CD4-positive, alpha-beta T cell treated with Interleukin-15 for 4 hours (primary cell): ENCODE measurements around the gene LYPD5.
A peak's percentile ranks its signal among the peaks of the same experiment; 100 is the strongest.
"Not testable (repeated sequence)": the region's sequence is repeated elsewhere in the genome, so short reads cannot be mapped to it uniquely, and the experiment has no call there.

ENCODE experiments used
- DNase-seq: peaks from one replicate; pipeline ENCODE4 v3.0.0-alpha.2; 2020; ENCODE audit warnings: low spot score

Gene LYPD5

DNA sequence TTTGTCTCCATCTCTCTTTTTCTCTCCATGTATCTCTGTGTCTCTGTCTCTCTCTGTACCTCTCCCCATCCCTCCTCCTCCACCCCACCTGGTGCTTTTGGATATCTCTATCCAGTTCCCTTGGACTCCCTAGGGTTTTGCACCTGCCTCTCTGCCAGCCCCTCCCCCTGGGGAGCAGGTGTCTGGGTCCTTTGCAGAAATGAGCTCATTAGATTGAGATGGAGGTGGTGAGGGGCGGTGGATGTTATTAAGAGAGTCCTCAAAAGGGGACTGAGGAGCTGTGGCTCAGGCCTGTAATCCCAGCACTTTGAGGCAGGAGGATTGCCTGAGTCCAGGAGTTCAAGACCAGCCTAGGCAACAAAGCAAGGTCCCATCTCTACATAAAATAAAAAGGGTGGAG, 23.6 kb downstream of the LYPD5 start:
- DNase-seq = no peak

DNA sequence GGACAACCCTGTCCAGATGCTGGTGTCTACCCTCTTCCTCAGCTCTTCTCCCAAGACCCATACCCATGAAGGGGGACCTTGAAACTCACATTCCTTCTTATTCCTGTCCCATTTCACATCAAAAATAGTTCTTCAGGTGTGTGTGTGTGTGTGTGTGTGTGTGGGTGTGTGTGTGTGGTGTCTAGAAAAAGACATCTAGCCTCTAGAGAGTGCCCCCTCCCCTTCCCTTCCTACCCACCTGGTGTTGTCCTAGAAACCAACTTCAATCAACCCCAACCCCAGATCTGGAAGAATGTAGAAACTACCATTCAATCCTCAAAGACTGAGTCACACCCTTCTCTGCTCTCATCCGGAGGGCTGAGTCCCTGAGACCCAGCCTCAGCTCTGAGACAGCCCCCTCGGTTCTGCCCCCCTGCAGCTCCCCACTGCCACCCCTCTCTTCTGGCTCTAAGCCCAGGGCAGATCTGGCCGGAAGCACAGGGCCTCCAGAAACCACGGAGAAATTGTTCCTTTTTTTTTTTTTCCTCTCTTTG, 25.0 kb downstream of the LYPD5 start:
- DNase-seq = peak; percentile 73

DNA sequence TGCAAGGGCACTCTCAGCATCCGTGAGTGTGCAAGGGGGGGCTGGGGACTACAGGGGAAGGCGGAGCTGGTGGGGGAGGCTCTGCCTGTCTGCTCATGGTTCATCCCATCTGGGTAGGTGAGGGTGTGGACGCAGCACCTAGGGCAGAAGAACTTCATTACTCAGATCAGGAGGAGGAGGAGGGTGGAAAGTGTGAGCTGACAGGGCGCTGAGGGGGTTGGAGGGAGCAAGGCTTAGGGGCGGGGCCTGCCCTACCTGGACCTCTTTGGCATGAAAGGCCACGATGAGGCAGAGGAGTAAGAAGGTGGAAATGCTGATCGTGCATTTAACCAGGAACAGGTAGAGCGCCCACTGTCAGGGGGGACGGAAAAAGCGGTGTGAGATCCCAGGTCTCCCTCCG, 26.0 kb downstream of the LYPD5 start:
- DNase-seq = no peak

DNA sequence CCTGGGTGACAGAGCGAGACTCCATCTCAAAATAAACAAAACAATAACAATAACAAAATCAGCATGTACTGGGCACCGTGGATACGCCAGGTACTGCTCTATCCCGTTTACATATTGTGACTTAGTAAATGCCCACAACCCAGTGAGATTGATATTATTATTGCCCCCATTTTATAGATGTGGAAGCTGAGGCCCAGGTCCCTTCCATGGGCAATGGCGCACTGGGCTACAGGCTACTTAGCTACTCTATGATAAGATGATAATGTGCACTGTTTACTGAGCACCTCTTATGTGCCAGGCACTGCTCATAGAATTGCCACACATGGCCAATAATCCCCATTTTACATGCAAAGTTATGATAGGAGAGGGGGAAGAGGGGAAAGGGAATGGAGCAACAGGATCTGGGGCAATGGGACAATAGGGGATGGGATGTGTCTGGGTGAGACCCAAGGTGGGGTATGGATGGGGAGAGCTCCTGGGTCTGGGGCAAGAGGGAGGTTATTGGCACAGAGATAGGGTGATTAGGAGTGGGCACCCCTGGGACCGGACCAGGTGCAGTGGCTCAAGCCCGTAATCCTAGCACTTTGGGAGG, 26.9 kb downstream of the LYPD5 start:
- DNase-seq = no peak

DNA sequence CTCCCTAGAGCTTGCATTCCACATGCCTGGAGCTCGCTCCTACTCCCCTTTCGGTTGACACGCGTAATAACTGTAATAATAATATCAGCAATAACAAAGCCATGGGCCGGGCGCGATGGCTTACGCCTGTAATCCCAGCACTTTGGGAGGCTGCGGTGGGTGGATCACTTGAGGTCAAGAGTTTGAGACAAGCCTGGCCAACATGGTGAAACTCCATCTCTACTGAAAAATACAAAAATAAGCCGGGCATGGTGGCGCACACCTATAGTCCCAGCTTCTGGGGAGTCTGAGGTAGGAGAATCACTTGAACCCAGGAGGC, 27.3 kb downstream of the LYPD5 start:
- not testable (repeated sequence) for DNase-seq

DNA sequence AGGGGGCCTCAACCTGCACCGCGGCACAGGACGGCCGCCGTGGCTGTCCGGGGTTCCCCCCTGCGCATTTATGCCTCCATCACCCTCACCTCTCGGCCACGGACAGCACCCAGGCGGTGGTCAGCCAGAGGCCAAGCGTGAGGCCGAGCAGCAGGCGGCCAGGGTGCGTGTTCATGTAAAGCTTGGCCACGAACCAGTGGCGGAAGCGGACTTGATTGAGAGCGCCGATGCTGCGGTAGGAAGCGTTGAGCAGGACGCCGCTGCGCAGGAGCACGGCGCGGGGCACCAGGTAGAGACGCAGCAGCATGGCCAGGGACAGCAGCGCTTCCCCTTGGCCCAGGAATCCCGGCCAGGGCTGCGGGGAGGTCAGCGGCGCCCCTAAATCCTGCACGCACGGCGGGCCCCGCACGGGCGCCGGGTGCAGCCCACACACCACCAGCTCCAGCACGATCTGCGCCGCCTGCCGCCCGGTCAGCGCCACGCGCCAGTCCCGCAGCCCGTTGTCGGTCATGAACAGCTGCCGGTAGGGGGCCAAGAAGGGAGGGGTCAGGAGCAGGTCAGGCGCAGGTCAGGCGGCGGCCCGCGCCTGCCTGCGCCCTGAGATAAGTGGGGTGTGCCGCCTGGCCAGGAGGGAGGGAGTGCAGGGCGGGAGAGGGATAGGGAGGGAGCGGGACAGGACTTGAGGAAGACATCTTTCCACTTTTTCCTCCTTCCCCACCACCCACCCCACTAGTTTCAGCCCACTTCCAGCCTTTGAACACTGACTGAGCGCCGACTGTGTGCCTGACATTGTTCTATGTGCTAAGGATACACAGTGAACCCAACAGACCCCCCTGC, 27.9 kb downstream of the LYPD5 start:
- DNase-seq = no peak

DNA sequence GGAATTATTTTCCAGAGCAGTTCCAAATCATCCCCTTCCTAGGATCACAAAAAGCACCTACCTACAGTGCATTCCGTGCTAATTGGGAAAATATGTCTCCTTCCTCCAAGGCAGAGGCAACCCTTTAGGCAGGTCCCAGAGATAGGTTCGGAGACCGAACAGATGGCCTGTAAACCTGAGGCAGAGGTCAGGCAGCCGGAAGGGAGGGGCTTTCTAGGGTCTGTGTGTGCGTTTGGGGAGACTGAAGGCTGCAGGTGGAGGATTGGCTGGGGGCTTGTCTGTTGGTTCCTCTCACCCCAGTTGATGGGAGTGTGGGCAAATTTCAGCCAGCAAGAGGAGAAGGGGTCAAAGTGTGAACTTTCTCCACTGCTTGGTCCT, 28.5 kb downstream of the LYPD5 start:
- DNase-seq = no peak

DNA sequence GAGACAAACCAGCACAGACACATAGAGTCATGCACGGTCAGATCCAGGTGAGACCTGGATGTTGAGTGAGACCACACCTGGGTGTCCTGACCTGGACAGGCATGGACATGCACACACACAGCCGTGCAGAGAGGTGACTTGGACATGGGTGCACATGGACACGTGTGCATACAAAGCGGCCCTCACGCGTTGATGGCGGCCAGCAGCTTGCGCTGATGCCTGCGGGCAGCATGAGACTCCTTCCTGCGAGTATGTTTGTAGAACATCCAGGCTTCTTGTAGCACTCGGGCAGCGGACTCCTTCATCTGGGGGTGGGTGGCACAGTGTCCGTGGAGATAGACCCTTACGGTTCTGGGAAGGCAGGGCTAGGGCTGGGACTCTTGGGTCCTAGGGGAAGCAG, 33.0 kb downstream of the LYPD5 start:
- DNase-seq = no peak

DNA sequence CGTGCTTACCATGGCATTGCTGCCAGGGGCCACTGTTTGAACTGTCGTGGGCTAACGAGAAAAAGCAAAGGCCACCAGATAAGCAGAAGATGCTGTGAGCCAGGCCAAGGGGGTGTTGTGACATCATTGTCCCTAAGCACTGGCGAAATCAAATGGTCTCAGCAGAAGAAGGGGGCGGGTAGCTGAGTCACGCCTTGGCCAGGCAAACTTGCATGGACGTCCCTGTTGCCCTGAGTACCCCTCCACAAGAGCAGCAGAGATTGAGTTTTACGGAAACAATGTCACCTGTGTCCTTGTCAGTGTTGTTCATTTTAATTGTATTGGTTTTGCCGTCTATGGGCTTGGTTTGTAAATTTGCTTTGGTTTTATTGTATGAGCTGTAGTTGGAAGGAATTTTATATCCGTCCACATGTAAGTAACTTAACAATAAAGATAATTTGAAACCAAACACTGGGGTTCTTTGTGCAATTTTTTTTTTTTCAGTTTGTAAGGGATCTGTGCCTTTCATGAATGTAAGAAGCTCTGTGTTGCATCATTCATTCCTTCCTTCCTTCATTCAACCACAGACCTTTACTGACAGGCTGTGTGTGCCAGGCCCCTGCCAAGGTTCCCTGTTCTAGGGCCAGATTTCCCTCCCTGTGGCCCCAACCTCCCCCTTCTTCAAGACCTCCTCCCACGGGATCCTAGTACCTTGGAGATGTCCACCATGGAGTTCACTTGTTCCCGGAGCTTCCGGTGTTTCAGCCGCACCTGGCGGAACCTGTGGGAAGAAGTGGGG, 33.8 kb downstream of the LYPD5 start:
- DNase-seq = no peak

DNA sequence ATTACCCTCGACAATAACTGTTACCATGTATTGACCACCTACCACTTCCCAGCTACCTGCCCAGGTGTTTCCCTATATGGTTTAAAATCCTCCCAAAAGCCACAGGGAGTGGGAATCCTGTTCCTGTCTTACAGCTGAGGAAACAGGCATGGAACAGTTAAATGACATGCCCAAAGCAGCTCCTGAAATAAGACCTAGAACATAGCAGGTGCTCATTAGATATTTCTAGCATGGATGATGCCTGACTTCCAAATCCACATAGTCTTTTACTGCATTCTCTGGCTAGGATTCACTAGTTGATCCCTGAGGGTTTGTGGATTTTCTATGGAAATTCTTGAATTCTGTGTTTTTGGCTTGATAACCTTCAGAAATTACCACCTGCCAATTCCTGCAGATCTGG, 34.4 kb downstream of the LYPD5 start:
- DNase-seq = no peak

DNA sequence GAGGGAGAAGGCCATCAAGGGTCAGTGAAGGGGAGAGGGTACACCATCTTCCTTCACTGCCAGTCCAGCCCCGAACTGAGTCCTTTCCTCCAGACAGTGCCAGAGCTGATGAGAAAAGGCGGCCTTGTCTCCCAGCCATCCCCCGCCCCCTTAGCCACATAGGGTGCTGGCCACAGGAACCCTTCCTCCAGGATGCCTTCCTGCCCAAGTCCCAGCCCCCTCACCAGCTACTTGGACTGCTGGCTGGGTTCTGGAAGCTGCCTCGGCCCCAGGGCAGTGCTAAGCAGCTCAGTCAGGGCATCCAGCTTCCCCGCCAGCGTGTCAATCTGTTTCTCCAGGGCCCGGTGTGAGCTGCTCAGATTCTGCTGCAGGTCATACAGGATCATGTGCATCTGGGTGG, 34.9 kb downstream of the LYPD5 start:
- no peak for DNase-seq

DNA sequence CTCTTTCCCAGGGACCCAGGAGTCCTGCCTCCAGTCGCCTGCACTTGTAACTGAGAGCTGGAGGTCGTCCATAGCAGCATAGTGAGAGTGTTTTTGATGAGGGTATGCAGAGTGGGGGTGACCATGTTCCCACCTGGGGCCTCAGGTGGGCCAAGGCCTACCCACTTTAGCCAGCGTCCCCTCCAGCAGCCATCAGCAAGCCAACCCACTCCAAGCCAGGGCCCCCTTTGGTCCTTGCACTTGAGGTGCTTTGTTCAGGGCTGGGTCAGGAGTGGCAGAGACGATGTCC, 35.5 kb downstream of the LYPD5 start:
- no peak for DNase-seq

DNA sequence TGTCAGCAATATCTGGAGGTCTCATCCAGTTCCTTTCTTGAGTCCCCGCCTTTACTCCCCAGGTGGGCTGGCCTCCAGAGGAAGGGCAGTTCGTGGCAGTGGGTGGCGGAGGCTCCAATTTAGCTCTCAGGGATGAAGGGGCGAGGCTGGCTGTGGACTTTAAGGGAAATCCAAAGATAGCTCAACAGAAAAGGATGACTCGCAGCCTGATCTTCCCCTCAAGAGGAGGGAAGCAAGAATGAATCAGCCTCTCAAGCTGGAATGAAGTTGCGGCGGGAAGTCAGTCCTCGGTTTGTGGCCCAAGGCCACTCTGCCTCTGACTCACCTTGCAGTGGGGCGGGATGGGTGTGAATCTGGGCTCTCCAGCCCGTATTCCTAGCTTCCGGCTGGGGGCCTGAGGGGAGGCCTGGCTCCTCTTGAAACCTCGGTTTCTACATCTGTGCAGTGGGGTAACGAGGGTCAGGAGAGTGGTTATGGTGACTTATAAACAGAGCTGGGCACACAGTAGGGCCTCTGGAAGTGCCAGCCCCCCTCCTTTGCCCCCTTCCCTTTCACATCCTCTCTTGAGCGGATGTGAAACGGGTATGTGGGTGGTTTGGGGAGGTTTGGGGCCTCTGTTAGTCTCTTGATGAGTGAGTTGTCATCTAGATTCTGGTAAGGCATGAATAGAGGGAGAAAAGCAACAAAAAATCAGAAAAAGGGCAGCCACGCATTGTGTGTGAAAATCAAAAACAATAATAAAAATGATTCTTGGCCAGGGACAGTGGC, 37.0 kb downstream of the LYPD5 start:
- DNase-seq = peak; percentile 77

DNA sequence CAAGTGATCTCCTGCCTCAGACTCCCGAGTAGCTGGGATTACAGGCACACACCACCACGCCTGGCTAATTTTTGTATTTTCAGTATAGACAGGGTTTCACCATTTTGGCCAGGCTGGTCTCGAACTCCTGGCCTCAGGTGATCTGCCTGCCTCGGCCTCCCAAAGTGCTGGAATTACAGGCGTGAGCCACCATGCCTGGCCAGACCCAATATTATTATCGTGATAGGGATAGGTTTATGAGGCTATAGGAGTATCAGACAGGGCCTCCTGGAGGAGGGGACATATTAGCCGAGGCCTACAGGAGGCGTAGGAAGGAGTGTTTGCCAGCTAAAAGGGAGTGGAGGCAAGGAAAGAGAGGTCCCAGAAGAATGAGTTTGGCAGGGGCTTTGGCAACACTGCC, 37.6 kb downstream of the LYPD5 start:
- not testable (repeated sequence) for DNase-seq

DNA sequence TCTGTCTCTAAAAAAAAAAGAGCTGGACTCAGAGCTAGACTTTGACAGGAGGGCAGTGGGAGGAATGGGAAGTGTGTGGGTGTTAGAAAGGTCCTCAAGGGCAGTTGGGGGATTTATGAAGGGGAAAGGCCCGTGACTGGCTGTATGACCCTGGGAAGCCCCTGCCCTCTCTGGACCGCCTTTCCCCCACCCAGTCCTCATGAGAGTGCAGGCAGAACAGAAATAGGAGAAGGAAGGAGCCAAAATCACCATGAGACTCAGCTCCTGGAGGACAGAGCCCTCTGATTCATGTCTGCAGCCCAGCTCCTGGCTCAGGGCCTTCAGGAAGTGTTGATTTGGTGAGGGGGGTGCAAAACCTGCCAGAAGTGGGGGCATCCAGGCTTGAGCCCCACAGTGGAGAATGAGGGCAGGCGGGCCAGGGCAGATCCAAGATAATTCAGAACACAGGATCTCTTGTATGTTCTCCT, 38.7 kb downstream of the LYPD5 start:
- DNase-seq = no peak

DNA sequence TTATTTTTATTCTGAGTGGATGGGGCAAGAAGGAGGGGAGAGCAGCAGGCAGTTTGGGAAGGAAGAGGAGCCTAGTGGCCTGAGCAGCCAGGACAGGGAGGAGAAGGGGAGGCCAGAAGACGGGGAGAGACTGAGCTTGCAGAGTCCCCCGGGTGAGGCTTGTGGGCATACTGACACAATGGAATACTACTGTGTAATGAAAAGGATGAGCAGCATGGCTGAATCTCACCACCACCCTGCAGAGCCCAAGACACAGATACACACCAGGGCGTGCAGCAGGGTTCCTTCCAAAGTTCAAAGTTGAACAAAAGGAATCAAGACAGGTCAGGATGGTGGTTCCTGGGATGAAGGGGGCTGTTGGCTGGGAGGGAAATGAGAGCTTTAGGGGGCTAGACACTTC, 39.4 kb downstream of the LYPD5 start:
- no peak for DNase-seq

DNA sequence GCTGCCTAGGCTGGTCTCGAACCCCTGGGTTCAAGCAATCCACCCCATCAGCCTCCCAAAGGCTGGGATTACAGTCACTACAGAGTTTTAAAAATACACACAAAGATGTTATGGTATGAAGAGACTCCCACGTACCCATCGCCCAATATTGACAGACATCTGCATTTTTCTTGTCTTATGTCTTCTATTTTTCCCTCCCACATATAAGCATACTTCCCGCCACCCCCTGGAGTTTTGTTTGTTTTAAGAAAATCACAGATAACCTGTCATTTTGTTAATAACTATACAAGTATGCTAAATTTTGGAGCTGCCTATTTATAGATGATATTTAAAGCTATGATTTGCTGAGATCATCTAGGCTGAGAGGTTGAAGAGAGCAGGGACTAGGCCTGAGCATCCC, 41.3 kb downstream of the LYPD5 start:
- no peak for DNase-seq

DNA sequence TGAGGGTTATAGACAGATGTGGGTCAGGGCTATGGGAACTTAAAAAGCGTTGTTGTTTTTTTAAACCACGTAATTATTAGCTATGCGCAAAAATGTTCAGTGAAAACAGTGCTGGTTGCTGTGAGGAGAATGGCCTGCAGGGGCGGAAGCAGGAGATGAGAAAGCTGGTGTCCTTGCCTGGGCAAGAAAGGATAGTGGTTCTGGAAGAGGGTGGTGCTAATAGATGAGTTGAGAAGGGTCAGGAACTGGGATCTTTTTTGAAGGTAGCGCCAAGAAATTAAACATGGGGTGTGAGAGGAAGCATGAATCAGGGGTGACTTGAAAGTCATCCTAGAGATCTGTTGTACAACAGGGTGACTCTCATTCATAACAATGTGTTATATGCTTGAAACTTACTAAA, 42.7 kb downstream of the LYPD5 start:
- DNase-seq = no peak

DNA sequence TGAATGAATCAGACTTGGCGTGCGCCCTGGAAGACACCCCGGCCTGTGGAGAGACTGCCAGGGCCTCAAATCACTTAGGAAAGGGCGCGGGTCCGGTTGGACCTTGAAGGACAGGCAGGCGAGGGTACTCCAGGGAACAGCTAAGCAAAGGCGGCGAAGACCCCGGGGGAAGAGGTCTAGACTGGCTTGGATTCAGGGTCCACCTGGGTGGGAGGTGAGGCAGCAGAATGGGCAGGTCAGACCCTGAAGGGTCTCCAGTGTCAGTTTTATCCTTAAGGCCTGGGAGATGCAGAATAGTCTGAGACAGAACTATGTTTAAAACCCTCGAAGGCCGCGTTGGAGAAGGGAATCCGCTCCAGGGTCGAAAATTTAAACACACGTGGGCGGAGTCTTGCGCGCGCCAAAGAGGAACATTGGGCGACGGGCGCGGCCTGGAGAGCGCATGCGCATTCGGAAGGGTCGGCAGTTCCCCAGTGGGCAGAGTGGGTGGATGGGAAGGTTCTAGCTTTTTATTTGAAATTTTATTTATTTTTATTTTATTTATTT, 46.9 kb downstream of the LYPD5 start:
- DNase-seq = peak; percentile 77

DNA sequence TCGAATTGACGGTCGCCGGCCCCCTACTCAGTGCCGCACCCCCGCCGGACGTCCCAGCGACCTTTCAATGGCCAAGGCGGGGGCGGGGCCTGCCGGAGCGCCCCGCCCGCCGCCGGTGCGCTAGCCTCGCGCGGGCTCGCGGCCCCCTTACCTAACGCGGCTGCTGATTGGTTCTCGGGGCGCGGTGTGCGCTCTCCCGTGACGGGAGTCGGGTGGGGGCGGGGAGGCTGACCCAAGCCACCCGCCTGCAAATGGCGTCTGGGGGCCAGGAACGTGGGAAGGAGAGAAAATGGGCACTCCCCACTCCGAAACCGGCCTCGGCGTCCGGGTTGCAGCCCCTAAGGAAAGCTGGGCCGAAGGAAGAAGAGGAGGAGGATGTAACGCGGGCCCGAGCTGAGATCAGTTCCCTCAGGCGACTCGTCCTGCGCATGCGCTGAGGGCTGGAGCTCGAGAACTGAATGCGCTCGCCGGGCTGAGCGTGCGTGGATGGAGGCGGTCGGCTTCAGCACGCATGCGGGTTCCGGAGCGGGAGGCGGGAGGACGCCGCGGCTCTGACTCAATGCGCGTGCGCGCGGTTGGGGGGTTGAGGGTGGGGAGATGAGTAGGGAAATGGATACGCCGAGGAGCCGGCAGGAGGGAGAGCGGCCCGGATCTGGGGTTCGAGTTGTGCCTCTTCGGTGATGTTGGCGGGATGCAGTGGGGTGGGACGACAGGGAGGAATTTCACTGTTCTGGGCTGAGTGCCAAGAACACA, 47.6 kb downstream of the LYPD5 start, which contains the start of gene SMG9:
SMG9 (minus strand) TSS at position 460 of the 753 bp plus-strand sequence. CDS start 4,221 bp downstream, outside the sequence.
- peak; percentile 98 for DNase-seq

DNA sequence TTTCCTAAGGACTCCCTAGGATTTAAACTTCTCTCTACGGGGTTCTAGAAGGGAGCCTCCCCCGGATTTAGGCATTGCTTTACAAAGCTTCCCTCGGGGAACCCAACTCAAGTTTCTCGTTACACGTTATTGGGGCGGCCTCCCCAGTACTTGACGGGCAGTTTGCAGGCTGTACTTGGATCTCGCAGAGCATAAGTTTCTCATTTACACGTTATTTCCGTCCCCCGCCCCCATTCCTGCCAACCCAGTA, 48.1 kb downstream of the LYPD5 start:
- DNase-seq = no peak
